IMR-90 (cell line): Measurements from ENCODE around the gene TECPR2. TPM values are rescaled to one million over a fixed set of nuclear protein-coding genes. Genes with fewer than 3 reads are reported as not detected.

ENCODE experiments used
- ATAC-seq: fragments of 200-7000 bp; cut with Tn5 transposase; 2 replicates; pipeline ENCODE4 v1.9.1; 2020; ENCODE audit warnings: low read depth, mild to moderate bottlenecking, moderate library complexity
- BruUV-seq: library from RNA; stranded (reverse); fragments of 400-500 nt; replicated peaks from 2 replicates; lab custom pipeline; 2021; lab: Mats Ljungman, UMichigan
- CTCF ChIA-PET: fragments of 300-600 bp; formaldehyde crosslinking; extraction: SDS; loops from one replicate; lab custom pipeline; 2021; ENCODE audit warnings: antibody characterized with exemption; lab: Yijun Ruan, JAX
- POLR2A ChIA-PET: fragments of 300-600 bp; sonication (Branson Sonifier 250); formaldehyde crosslinking; loops from one replicate; lab custom pipeline; 2022; ENCODE audit warnings: antibody characterized with exemption; ENCODE audit not compliant: unreplicated experiment; lab: Charles Lee
- DNase-seq: peaks from one replicate; pipeline ENCODE4 v3.0.0; 2013
- H2AFZ ChIP-seq: replicated peaks from 2 replicates; pipeline ENCODE3; 2013; ENCODE audit warnings: low read length, mild to moderate bottlenecking; ENCODE audit not compliant: poor library complexity
- H2AK5ac ChIP-seq: 2 replicates; pipeline ENCODE4 v1.6.1; 2013; ENCODE audit warnings: low read depth, low read length, inconsistent platforms
- H2AK9ac ChIP-seq: replicated peaks from 2 replicates; pipeline ENCODE3; 2013; ENCODE audit warnings: mild to moderate bottlenecking, low read depth, low read length, moderate library complexity; ENCODE audit not compliant: poor library complexity
- H2BK120ac ChIP-seq: 2 replicates; pipeline ENCODE4 v1.6.1; 2013; ENCODE audit warnings: low read depth, low read length, inconsistent platforms
- H2BK15ac ChIP-seq: 3 replicates; pipeline ENCODE4 v1.6.1; 2013; ENCODE audit warnings: low read depth, low read length, inconsistent platforms
- H2BK20ac ChIP-seq: 2 replicates; pipeline ENCODE4 v1.6.1; 2013; ENCODE audit warnings: low read depth, mild to moderate bottlenecking, inconsistent platforms, low read length, moderate library complexity
- H2BK5ac ChIP-seq: 2 replicates; pipeline ENCODE4 v1.6.1; 2013; ENCODE audit warnings: mild to moderate bottlenecking, low read depth, low read length, inconsistent platforms; ENCODE audit not compliant: poor library complexity, severe bottlenecking
- H3K14ac ChIP-seq: replicated peaks from 2 replicates; pipeline ENCODE4 v1.6.1; 2013; ENCODE audit warnings: low read depth, low read length, inconsistent platforms
- H3K18ac ChIP-seq: 2 replicates; pipeline ENCODE4 v1.6.1; 2013; ENCODE audit warnings: low read depth, low read length, control low read depth
- H3K23ac ChIP-seq: 2 replicates; pipeline ENCODE4 v1.6.1; 2013; ENCODE audit warnings: low read depth, low read length, inconsistent platforms
- H3K27ac ChIP-seq: 2 replicates; pipeline ENCODE4 v1.5.1; 2013; ENCODE audit warnings: mild to moderate bottlenecking, control low read depth, low read length; ENCODE audit not compliant: insufficient read depth
- H3K27me3 ChIP-seq: 2 replicates; pipeline ENCODE4 v1.6.1; 2013; ENCODE audit warnings: low read length; ENCODE audit not compliant: control insufficient read depth, insufficient read depth
- H3K36me3 ChIP-seq: 2 replicates; pipeline ENCODE4 v1.6.1; 2013; ENCODE audit warnings: low read length, mixed read lengths; ENCODE audit not compliant: control insufficient read depth, insufficient read depth
- H3K4ac ChIP-seq: 2 replicates; pipeline ENCODE4 v1.6.1; 2013; ENCODE audit warnings: low read depth, low read length, inconsistent platforms
- H3K4me1 ChIP-seq: 2 replicates; pipeline ENCODE4 v1.6.1; 2013; ENCODE audit warnings: low read length, mixed read lengths; ENCODE audit not compliant: control insufficient read depth, insufficient read depth
- H3K4me2 ChIP-seq: 2 replicates; pipeline ENCODE4 v1.6.1; 2013; ENCODE audit warnings: low read depth, mild to moderate bottlenecking, control low read depth, low read length, moderate library complexity
- H3K4me3 ChIP-seq: 2 replicates; pipeline ENCODE4 v1.5.1; 2013; ENCODE audit warnings: low read depth, mild to moderate bottlenecking, control low read depth, low read length, moderate library complexity; ENCODE audit not compliant: insufficient read depth
- H3K56ac ChIP-seq: 2 replicates; pipeline ENCODE4 v1.6.1; 2013; ENCODE audit warnings: low read length, inconsistent platforms; ENCODE audit not compliant: insufficient read depth; ENCODE audit errors: extremely low read depth
- H3K79me1 ChIP-seq, 2 experiments: 2 replicates each; pipeline ENCODE4 v1.6.1; 2013; ENCODE audit warnings: low read length in 2 of 2, inconsistent platforms in 1 of 2, low read depth in 1 of 2
- H3K9ac ChIP-seq: 2 replicates; pipeline ENCODE4 v1.6.1; 2013; ENCODE audit warnings: low read depth, low read length, control low read depth
- H3K9me1 ChIP-seq: 2 replicates; pipeline ENCODE4 v1.6.1; 2013; ENCODE audit warnings: low read length, inconsistent platforms; ENCODE audit not compliant: insufficient read depth
- H3K9me3 ChIP-seq: 2 replicates; pipeline ENCODE4 v1.6.1; 2013; ENCODE audit warnings: low read length; ENCODE audit not compliant: control insufficient read depth, insufficient read depth
- H4K20me1 ChIP-seq: 2 replicates; pipeline ENCODE4 v1.6.1; 2013; ENCODE audit warnings: low read length, inconsistent platforms; ENCODE audit not compliant: insufficient read depth
- H4K5ac ChIP-seq: 2 replicates; pipeline ENCODE4 v1.6.1; 2013; ENCODE audit warnings: mild to moderate bottlenecking, low read depth, low read length, control low read depth
- H4K8ac ChIP-seq, 2 experiments: 2 replicates each; pipeline ENCODE4 v1.6.1; 2013; ENCODE audit warnings: low read depth in 2 of 2, low read length in 2 of 2, control low read depth in 1 of 2, inconsistent platforms in 1 of 2
- H4K91ac ChIP-seq: 2 replicates; pipeline ENCODE4 v1.6.1; 2013; ENCODE audit warnings: low read depth, low read length, inconsistent platforms; ENCODE audit not compliant: insufficient read depth
- MAFK ChIP-seq: IDR thresholded peaks from 2 replicates; pipeline ENCODE4 v1.6.1; 2012; ENCODE audit warnings: low read depth, low read length, improper control_type of control experiment
- MXI1 ChIP-seq: IDR thresholded peaks from 2 replicates; pipeline ENCODE4 v1.6.1; 2012; ENCODE audit warnings: low read depth, mild to moderate bottlenecking, low read length, moderate library complexity, borderline replicate concordance
- NFE2L2 ChIP-seq: fragments of 150-350 bp; IDR thresholded peaks from 2 replicates; pipeline ENCODE4 v1.6.1; 2016; ENCODE audit warnings: low read depth, mild to moderate bottlenecking, low read length
- POLR2A ChIP-seq: IDR thresholded peaks from 2 replicates; pipeline ENCODE4 v1.6.1; 2012; ENCODE audit warnings: mild to moderate bottlenecking, low read depth, low read length
- RAD21 ChIP-seq: IDR thresholded peaks from 2 replicates; pipeline ENCODE4 v1.6.1; 2012; ENCODE audit warnings: low read length, improper control_type of control experiment
- RFX5 ChIP-seq: IDR thresholded peaks from 2 replicates; pipeline ENCODE4 v1.8.0; 2012; ENCODE audit warnings: low read depth, mild to moderate bottlenecking, low read length, moderate library complexity
- SMC3 ChIP-seq: fragments of 150-350 bp; IDR thresholded peaks from 2 replicates; pipeline ENCODE4 v1.6.1; 2016; ENCODE audit warnings: low read depth, mild to moderate bottlenecking, antibody characterized with exemption, low read length, moderate library complexity
- WGBS, 2 experiments: methylation state at CpG; one replicate each; pipeline versions ENCODE4 v1.1.5 to v1.1.7; 2013; ENCODE audit warnings: missing lambda C conversion rate in 2 of 2; ENCODE audit not compliant: insufficient read length in 1 of 2; ENCODE audit errors: extremely low coverage in 2 of 2; 5-methylcytosine and 5-hydroxymethylcytosine counted together
- dilution Hi-C: fragments of 300-500 bp; cut with HindIII; formaldehyde crosslinking; loops from one replicate; pipeline ENCODE4 v1.14.3; 2018; ENCODE audit warnings: low sequenced_read_pairs; ENCODE audit not compliant: unreplicated experiment
- in situ Hi-C: fragments of 300-500 bp; cut with MboI; formaldehyde crosslinking; loops from 3 replicates; pipeline ENCODE4 v1.14.3; 2019; ENCODE audit warnings: low sequenced_read_pairs, inconsistent platforms, mixed read lengths
- intact Hi-C: fragments of 100-400 bp; cut with micrococcal nuclease; formaldehyde crosslinking; loops from 2 replicates; pipeline ENCODE4 v1.10.0; 2022
- polyA plus RNA-seq, 3 experiments: library from polyadenylated mRNA; depleted of rRNA; stranded (reverse); fragments of >200 nt; gene quantifications; 2 replicates each; pipeline ENCODE4 v1.2.3, GENCODE V29; 2012; ENCODE audit warnings: low replicate concordance in 1 of 3
- total RNA-seq: library from RNA; depleted of rRNA; stranded (reverse); fragments of >200 nt; gene quantifications from 2 replicates; pipeline ENCODE4 v1.2.3, GENCODE V29; 2012
- TF ChIP-seq, protein P1 (sequence below): fragments of 150-350 bp; IDR thresholded peaks from 2 replicates; pipeline ENCODE4 v1.6.1; 2017; ENCODE audit warnings: mild to moderate bottlenecking, antibody characterized with exemption, low read length, low read depth
- TF ChIP-seq, protein P2 (sequence below): conservative IDR thresholded peaks from 2 replicates; pipeline ENCODE4 v1.5.1; 2012; ENCODE audit warnings: mild to moderate bottlenecking, low read depth, low read length, improper control_type of control experiment

The TECPR2 gene
- total and polyA plus RNA-seq, 2 of the 4 experiments (the other 2 are of a cell fraction), result 9.5 to 11.7 TPM

DNA sequence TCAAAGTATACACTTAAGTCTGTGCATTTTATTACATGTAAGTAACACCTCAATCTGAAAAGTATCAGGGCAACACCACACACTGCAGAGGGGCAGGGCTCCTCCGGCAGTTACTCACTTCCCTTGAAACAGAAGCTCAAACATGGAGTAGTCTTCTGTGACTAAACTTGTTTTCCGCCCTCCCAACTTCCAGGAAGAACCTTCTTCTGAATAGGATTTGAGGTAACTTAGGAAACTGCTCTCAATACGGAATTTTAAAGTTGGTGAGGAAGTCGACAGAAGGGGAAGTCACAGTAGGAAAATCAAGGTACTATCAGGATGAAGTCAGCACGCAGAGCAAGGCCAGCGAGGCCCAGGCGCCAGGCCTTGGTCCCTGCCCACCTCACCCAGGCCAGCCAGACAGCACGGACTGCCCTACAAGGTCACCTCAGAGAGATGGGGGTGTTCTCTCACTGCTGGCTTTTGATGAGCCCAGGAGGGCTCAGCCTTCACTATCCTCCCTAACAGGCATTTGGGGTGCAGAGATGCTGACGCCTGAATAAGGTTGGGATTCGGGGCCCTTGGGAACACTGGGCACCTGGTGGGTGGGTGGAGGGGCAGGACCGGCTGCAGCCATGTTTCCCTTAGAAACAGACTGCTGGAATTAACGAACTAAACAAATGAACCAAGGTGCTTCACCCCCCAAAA lies 141.0 kb downstream of the TECPR2 start:
- Histone ChIP-seq H3K23ac (no peak overlapping the region), H3K4me2 (no peak overlapping the region), H3K4me1 (peaks cover 2% of the 10 kb centered on the region; the same call in 1 of the 2 replicates), H3K79me1 (peaks cover 8 to 13% of the 10 kb centered on the region in 2 experiments), H3K4me3 (no peak overlapping the region), H3K9me3 (no peaks in the 10 kb centered on the region), H4K20me1 (no peaks in the 10 kb centered on the region), H2BK20ac (no peak overlapping the region), H4K8ac (no peak overlapping the region), H2BK5ac (no peak overlapping the region), H3K27ac (no peak overlapping the region), H4K5ac (no peak overlapping the region), H4K91ac (no peak overlapping the region), H3K4ac (no peak overlapping the region), H3K14ac (no peak overlapping the region), H3K9me1 (no peaks in the 10 kb centered on the region; the same call in 1 of the 2 replicates), H3K9ac (no peak overlapping the region), H2BK120ac (no peak overlapping the region), H3K18ac (no peak overlapping the region), H3K56ac (no peak overlapping the region), H2AK5ac (no peak overlapping the region), H2BK15ac (no peak overlapping the region), H3K36me3 (peaks cover 18% of the 10 kb centered on the region), H2AFZ (no peak overlapping the region), H3K27me3 (no peaks in the 10 kb centered on the region), H2AK9ac (no peak overlapping the region)
- 93% methylated on average over 3 of the region's 12 CpGs; no CpG with 5 or more reads in 1 of the 2 experiments for WGBS, 2 experiments
- in situ Hi-C loops, result no loop called here
- BruUV-seq, result no TSS peak
- POLR2A ChIA-PET, result no interaction called here
- no peak for ATAC-seq
- TF ChIP-seq MXI1 (no peak), SMC3 (no peak), POLR2A (no peak), MAFK (no peak), RFX5 (no peak), RAD21 (no peak), NFE2L2 (no peak)
- TF ChIP-seq, protein P1, sequence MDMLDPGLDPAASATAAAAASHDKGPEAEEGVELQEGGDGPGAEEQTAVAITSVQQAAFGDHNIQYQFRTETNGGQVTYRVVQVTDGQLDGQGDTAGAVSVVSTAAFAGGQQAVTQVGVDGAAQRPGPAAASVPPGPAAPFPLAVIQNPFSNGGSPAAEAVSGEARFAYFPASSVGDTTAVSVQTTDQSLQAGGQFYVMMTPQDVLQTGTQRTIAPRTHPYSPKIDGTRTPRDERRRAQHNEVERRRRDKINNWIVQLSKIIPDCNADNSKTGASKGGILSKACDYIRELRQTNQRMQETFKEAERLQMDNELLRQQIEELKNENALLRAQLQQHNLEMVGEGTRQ, result no peak
- TF ChIP-seq, protein P2, sequence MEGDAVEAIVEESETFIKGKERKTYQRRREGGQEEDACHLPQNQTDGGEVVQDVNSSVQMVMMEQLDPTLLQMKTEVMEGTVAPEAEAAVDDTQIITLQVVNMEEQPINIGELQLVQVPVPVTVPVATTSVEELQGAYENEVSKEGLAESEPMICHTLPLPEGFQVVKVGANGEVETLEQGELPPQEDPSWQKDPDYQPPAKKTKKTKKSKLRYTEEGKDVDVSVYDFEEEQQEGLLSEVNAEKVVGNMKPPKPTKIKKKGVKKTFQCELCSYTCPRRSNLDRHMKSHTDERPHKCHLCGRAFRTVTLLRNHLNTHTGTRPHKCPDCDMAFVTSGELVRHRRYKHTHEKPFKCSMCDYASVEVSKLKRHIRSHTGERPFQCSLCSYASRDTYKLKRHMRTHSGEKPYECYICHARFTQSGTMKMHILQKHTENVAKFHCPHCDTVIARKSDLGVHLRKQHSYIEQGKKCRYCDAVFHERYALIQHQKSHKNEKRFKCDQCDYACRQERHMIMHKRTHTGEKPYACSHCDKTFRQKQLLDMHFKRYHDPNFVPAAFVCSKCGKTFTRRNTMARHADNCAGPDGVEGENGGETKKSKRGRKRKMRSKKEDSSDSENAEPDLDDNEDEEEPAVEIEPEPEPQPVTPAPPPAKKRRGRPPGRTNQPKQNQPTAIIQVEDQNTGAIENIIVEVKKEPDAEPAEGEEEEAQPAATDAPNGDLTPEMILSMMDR, result no peak
- intact Hi-C loops, result no loop called here
- dilution Hi-C loops, result no loop called here
- DNase-seq, result no peak
- CTCF ChIA-PET, result no interaction called here
